Thyroid gland (tissue), 4 donors: ENCODE measurements around the gene RAI14.
"Not testable (repeated sequence)": the region's sequence is repeated elsewhere in the genome, so short reads cannot be mapped to it uniquely, and the experiment has no call there.

Source experiments
- POLR2A ChIP-seq, 2 donors: fragments of 450-650 bp; IDR thresholded peaks; one replicate each; pipeline ENCODE4 v1.6.1; 2017; ENCODE audit warnings: antibody characterized with exemption in 2 of 2, mild to moderate bottlenecking in 2 of 2, moderate library complexity in 1 of 2
- TF ChIP-seq, protein P1 (sequence below), 6 experiments: fragments of 200-600 bp in 3 of 6; fragments of 450-650 bp in 3 of 6; sonication (generic) in 3 of 6; IDR thresholded peaks; one replicate each; pipeline ENCODE4 v1.5.1; 2016 to 2019; ENCODE audit warnings: antibody characterized with exemption in 6 of 6, mild to moderate bottlenecking in 2 of 6, inconsistent platforms in 1 of 6, moderate library complexity in 1 of 6

DNA sequence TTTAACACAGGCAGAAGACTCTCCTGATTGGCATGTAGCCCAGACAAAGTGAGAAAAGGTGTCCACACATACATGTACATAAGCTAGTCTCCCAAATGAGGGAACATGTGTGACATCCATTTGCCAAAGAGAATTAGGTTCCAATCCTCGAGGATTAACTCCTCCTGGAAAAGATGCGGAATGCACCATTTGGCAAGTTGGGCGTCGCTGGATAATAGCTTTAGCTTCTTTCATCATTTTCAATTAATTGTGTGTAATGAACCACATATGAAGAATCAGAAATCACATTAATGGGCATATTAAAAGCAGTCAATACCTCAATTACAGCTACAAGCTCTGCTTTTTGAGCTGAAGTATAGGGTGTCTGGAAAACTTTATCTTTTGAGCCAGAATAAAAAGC, 127.8 kb downstream of the RAI14 start:
- TF ChIP-seq, protein P1, sequence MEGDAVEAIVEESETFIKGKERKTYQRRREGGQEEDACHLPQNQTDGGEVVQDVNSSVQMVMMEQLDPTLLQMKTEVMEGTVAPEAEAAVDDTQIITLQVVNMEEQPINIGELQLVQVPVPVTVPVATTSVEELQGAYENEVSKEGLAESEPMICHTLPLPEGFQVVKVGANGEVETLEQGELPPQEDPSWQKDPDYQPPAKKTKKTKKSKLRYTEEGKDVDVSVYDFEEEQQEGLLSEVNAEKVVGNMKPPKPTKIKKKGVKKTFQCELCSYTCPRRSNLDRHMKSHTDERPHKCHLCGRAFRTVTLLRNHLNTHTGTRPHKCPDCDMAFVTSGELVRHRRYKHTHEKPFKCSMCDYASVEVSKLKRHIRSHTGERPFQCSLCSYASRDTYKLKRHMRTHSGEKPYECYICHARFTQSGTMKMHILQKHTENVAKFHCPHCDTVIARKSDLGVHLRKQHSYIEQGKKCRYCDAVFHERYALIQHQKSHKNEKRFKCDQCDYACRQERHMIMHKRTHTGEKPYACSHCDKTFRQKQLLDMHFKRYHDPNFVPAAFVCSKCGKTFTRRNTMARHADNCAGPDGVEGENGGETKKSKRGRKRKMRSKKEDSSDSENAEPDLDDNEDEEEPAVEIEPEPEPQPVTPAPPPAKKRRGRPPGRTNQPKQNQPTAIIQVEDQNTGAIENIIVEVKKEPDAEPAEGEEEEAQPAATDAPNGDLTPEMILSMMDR (IDR thresholded peaks at IDR 0.05): not testable (repeated sequence)
- not testable (repeated sequence) for TF ChIP-seq POLR2A (IDR thresholded peaks at IDR 0.05)
